ENCODE data around the gene ATRAID.
"Not testable (repeated sequence)": the region's sequence is repeated elsewhere in the genome, so short reads cannot be mapped to it uniquely, and the experiment has no call there.

ATRAID gene

DNA sequence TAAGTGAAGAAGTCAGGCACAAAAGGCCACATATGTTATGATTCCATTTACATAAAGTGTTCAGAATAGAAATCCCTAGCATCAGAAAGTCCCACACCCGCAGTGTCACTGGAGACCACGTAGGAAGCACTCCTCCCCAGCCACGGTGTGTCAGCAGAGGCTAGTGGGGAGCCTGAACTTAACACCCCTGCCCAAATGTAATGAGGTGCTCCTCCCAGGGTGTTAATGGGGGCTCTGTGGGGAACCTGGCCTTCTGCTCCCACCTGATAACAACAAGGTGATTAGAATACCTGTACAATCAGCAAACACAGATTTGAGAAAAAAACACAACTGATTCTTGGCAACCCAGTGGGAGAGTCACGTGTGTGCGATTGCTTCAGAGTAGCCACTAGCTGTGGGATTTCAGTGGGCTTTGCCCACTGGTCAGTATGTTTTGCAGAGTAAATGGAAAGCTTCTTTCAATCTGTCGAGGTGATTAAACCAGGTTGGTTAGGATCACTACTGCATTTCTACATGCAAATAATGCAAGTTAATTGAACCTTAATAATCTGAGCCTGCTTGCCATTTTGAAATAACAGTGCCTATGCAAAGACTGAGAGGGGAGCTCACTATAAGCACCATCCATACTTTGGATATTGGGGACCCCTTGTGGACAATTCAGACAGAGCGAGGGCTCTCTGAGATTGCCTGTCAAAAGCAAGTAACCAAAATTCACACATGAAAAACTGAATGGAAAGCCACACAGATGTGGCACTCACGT, 20.6 kb upstream of the ATRAID start:
- DNase-seq (ENCODE audit: extremely low read depth in 1 of 2, low read depth in 1 of 2): no peak

DNA sequence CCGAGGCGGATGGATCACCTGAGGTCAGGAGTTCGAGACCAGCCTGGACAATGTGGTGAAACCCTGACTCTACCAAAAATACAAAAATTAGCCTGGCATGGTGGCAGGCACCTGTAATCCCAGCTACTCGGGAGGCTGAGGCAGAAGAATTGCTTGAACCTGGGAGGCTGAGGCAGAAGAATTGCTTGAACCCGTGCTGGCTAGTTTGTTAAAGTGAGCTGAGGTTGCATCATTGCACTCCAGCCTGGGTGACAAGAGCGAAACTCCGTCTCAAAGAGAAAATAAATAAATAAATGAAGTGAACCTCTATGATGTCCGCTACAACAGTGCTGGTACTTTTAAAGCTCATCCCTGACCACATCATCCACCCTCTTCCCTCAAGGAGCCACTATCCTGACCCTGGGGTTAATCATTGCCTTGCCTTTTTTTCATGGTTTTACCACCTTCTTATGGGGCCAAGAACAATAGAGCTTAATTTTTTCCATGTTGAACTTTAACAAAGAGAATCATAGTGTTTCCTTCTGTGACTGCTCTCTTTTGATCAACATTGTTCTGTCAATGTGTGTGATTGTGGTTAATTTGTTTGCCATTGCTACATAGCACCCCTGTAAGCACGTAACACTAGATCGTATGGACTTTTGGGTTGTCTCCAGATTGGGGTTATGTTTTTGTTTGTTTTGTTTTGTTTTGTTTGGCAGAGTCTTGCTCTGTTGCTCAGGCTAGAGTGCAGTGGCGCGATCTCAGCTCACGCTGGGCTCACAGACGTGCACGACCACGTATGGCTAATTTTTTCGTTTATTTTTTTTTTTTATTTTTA, 17.1 kb upstream of the ATRAID start:
- no peak for DNase-seq (ENCODE audit: extremely low read depth in 1 of 2, low read depth in 1 of 2)

DNA sequence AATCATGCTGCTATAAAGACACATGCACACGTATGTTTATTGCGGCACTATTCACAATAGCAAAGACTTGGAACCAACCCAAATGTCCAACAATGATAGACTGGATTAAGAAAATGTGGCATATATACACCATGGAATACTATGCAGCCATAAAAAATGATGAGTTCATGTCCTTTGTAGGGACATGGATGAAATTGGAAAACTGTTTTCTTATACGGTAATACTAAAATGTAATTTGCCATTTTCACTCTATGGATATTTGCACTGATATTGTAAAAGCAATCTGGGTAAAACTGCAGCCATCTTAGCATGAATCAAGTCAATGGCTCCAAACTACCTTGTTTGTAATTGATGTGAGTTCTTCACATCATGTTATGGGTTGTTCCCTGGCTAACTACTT, 16.0 kb upstream of the ATRAID start:
- DNase-seq (ENCODE audit: extremely low read depth in 1 of 2, low read depth in 1 of 2): not testable (repeated sequence)

DNA sequence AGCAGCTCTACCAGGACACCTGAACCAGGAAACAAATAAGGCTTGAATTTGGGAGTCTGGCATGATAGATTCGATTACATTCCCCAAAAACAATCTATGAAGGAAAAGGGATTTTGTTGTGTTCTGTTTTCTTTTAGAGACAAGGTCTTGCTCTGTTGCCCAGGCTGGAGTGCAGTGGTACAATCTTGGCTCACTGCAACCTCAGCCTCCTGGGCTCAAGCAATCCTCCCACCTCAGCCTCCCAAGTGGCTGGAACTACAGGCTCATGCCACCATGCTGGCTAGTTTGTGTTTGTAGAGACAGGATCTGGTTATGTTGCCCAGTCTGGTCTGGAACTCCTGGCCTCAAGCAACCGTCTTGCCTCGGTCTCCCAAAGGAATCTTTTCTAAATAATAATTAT, 13.8 kb upstream of the ATRAID start:
- DNase-seq (ENCODE audit: extremely low read depth in 1 of 2, low read depth in 1 of 2): not testable (repeated sequence)

DNA sequence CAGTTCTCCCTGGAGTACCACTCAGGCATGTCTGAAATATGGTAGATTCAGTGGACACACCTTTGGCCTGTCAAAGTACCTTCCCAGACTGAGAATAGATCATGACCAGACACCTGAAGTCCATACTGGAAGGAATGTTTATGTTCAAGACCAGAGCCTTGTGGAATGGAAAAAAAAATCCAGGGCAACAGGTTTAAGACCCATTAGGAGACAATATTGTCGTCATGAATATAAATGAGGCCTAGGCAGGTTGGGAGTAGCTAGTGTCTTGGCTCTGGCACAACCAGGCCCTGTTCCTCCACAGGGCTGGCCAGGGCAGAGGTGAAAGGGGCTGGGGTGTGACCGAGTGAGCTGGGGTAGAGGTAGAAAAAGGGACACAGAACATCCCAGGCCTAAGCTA, 13.2 kb upstream of the ATRAID start:
- no peak for DNase-seq (ENCODE audit: extremely low read depth in 1 of 2, low read depth in 1 of 2)

GRCh38 chr2:27199241-27199640, 12.6 kb upstream of the ATRAID start:
- DNase-seq (ENCODE audit: extremely low read depth in 1 of 2, low read depth in 1 of 2): no peak

- DNase-seq (ENCODE audit: extremely low read depth in 1 of 2, low read depth in 1 of 2): no peak
These were observed 10.2 kb upstream of the ATRAID start for GRCh38 chr2:27201675-27202074.

- DNase-seq (ENCODE audit: extremely low read depth in 1 of 2, low read depth in 1 of 2): no peak
These were observed 9.0 kb upstream of the ATRAID start for GRCh38 chr2:27202854-27203253.

DNA sequence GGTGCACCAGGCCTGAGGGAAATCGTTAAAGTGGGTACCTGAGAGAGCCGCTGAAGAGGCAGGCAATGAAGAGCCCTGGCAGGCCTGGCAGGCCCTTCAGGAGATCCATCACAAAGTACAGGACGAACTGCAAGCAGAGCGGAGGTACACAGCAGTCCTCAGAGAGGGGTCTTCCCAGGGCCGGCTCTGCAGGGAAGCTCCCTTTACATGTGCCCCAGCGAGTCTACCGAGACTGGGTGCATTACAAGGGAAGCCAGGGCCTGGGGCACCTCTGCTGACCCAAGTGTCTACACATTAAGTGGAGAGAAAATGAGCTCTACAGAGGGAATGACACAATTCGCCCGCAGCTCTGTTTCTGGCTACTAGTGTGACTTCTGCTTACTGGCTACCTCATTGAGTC, 8.1 kb upstream of the ATRAID start:
- DNase-seq (ENCODE audit: extremely low read depth in 1 of 2, low read depth in 1 of 2): no peak

GRCh38 chr2:27204566-27204965, 7.3 kb upstream of the ATRAID start:
- DNase-seq (ENCODE audit: extremely low read depth in 1 of 2, low read depth in 1 of 2): no peak

DNA sequence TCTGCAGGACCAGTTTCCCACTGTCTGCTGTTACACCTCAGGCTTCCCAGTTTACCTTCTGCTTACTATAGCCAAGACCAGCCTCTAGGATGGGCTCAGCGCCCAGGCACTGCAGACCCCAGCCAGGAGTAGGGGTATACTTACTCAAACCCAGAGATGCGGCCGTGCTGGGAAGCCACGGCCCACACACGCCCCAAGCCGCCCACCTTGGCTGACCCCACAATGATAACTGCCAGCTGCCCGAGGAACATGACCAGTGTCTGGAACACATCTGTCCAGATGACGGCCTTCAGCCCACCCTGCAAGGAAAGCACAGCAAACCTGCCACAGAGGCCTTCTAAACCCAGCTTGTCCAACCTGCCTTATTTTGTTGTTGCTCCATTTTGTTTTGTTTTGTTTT, 6.6 kb upstream of the ATRAID start:
- no peak for DNase-seq (ENCODE audit: extremely low read depth in 1 of 2, low read depth in 1 of 2)

DNA sequence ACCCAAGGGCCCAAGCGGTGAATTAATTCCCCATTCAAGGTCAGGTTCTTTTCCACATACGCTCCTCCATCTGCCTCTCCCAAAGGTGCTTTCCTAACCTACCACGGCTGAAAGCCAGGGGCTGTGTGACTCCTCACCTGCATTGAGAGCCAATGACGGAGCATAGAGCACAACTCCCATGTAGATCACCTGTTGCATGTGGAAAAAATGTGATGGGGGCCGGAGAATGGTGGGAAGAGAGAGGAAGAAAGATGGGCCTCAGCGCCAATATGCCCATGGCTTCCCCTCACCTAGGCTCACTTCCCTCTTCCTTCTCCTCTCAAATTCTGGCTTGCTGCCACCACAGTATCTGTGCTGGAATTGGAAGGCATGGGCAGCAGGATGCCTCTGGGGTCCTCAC, 5.5 kb upstream of the ATRAID start:
- DNase-seq (ENCODE audit: extremely low read depth in 1 of 2, low read depth in 1 of 2): no peak

DNA sequence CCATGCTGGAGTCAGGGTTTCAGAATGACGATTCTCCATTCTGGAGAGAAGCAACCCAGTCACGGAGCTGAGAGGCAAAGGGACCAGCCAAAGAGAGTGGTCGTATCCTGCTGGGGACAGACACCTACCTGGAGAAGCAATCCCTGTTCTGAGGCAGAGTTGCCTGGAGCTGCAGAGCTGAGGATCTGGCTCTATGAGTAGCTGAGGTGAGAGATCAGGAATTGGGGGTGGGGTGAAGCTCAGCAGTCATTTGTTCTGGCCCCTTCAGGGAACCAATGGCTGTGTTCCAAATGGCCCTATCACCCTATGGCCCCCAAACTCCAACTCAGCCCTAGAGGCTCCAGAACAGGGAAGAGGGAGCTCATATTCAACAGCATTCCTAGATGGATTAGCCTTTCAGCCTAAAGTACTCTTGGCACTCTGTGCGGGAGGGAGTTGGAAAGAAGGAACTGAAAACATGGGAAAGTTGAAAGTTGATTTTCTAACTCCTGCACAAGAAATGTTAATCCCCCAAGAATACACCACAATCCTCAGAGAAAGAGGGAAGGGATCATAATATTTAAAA, 3.3 kb upstream of the ATRAID start:
- no peak for DNase-seq (ENCODE audit: extremely low read depth in 1 of 2, low read depth in 1 of 2)

- DNase-seq (ENCODE audit: extremely low read depth in 1 of 2, low read depth in 1 of 2): no peak
These were observed 2.0 kb upstream of the ATRAID start for GRCh38 chr2:27209621-27210401.

GRCh38 chr2:27211241-27211942, 449 bp upstream of the ATRAID start:
- DNase-seq (ENCODE audit: extremely low read depth in 1 of 2, low read depth in 1 of 2): peak in 1 of 2 donors; percentile 60

- no peak for DNase-seq (ENCODE audit: extremely low read depth in 1 of 2, low read depth in 1 of 2)
These were observed 1.0 kb downstream of the ATRAID start for GRCh38 chr2:27212626-27213471.

DNA sequence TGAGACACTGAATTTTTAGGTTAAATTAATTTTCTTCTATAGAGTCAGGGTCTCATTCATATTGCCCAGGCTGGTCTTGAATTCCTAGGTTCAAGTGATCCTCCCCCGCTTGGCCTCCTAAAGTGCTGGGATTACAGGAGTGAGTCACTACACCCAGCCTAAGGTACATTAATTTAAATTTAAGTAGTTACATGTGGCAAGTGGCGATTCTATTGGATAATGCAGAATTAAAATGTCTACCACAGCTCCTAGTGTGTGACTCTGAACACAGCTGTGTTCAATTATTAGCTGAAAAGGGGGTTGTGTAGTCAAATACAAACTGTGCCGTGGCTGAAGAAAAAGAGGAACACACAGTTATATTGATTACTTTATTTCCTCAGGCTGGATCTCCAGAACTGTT, 3.1 kb downstream of the ATRAID start:
- DNase-seq (ENCODE audit: extremely low read depth in 1 of 2, low read depth in 1 of 2): no peak

DNA sequence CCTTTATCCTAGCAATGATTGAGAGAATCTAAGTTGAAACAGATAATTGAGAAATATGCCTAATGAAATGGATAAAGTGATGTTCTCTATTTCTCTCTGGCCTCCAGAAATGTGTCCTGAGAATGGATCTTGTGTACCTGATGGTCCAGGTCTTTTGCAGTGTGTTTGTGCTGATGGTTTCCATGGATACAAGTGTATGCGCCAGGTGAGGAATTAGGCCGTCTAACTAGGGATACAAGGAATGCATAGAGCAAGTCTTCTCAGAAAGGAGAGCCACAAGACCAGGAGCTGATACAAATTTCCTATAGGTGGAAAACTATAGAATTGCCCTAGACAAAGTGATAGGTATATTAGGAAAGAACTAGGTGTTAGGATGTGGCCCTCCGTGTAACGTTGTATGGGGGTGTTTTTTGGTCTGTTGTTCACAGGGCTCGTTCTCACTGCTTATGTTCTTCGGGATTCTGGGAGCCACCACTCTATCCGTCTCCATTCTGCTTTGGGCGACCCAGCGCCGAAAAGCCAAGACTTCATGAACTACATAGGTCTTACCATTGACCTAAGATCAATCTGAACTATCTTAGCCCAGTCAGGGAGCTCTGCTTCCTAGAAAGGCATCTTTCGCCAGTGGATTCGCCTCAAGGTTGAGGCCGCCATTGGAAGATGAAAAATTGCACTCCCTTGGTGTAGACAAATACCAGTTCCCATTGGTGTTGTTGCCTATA, 4.7 kb downstream of the ATRAID start:
- no peak for DNase-seq (ENCODE audit: extremely low read depth in 1 of 2, low read depth in 1 of 2)

Data from stimulated activated CD8-positive, alpha-beta memory T cell treated with anti-CD3 and anti-CD28 coated beads, Interleukin-7, amount 100 ng/mL, for 48 hours (primary cell).